Mesenchymal stem cell (in vitro differentiated cells and primary cell): ENCODE data around the gene PA2G4.

Experiments used
- DNase-seq: peaks from one replicate; pipeline ENCODE4 v3.0.0-alpha.2; 2013
- H2AFZ ChIP-seq: one replicate; pipeline ENCODE4 v1.6.1; 2013; ENCODE audit warnings: low read depth, mild to moderate bottlenecking, control low read depth, inconsistent platforms, low read length, moderate library complexity
- H2AK5ac ChIP-seq: 2 replicates; pipeline ENCODE4 v1.6.1; 2013; ENCODE audit warnings: low read length, moderate library complexity, mild to moderate bottlenecking, inconsistent platforms; ENCODE audit not compliant: severe bottlenecking
- H2BK120ac ChIP-seq: one replicate; pipeline ENCODE4 v1.6.1; 2013; ENCODE audit warnings: low read depth, mild to moderate bottlenecking, inconsistent platforms, low read length, moderate library complexity
- H2BK12ac ChIP-seq, 2 experiments: one replicate each; pipeline ENCODE4 v1.6.1; 2013; ENCODE audit warnings: inconsistent platforms in 2 of 2, low read length in 2 of 2, mild to moderate bottlenecking in 2 of 2, moderate library complexity in 2 of 2, control low read depth in 1 of 2
- H2BK15ac ChIP-seq: one replicate; pipeline ENCODE4 v1.6.1; 2013; ENCODE audit warnings: mild to moderate bottlenecking, low read depth, inconsistent platforms; ENCODE audit not compliant: poor library complexity, severe bottlenecking
- H2BK5ac ChIP-seq: 2 replicates; pipeline ENCODE4 v1.6.1; 2013; ENCODE audit warnings: low read depth, mild to moderate bottlenecking, low read length, control low read depth, inconsistent platforms; ENCODE audit not compliant: poor library complexity, severe bottlenecking
- H3K14ac ChIP-seq, 2 experiments: one replicate each; pipeline ENCODE4 v1.6.1; 2013; ENCODE audit warnings: inconsistent platforms in 2 of 2, low read length in 2 of 2, control low read depth in 1 of 2, mild to moderate bottlenecking in 1 of 2, moderate library complexity in 1 of 2
- H3K18ac ChIP-seq, 2 experiments: one replicate each; pipeline ENCODE4 v1.6.1; 2013; ENCODE audit warnings: inconsistent platforms in 2 of 2, low read length in 2 of 2, control low read depth in 1 of 2, low read depth in 1 of 2, mild to moderate bottlenecking in 1 of 2
- H3K23ac ChIP-seq, 2 experiments: one replicate each; pipeline ENCODE4 v1.6.1; 2013; ENCODE audit warnings: inconsistent platforms in 2 of 2, low read length in 2 of 2, mild to moderate bottlenecking in 2 of 2, moderate library complexity in 2 of 2, control low read depth in 1 of 2
- H3K27ac ChIP-seq: 2 replicates; pipeline ENCODE4 v1.5.1; 2013; ENCODE audit warnings: mild to moderate bottlenecking, moderate library complexity, low read length, control low read depth, inconsistent platforms; ENCODE audit not compliant: poor library complexity, severe bottlenecking
- H3K27me3 ChIP-seq, 2 experiments: 2 replicates each; pipeline versions ENCODE4 v1.6.1 to v1.7.0; 2013; ENCODE audit warnings: low read length in 2 of 2, mild to moderate bottlenecking in 2 of 2, moderate library complexity in 2 of 2, control low read depth in 1 of 2, inconsistent platforms in 1 of 2; ENCODE audit not compliant: control insufficient read depth in 1 of 2, insufficient read depth in 1 of 2
- H3K36me3 ChIP-seq, 2 experiments: 2 replicates each; pipeline versions ENCODE4 v1.6.1 to v1.7.0; 2013; ENCODE audit warnings: low read length in 2 of 2, control low read depth in 1 of 2, inconsistent platforms in 1 of 2, low read depth in 1 of 2, mild to moderate bottlenecking in 1 of 2; ENCODE audit not compliant: insufficient read depth in 2 of 2, control insufficient read depth in 1 of 2
- H3K4ac ChIP-seq, 2 experiments: one replicate each; pipeline ENCODE4 v1.6.1; 2013; ENCODE audit warnings: inconsistent platforms in 2 of 2, low read length in 2 of 2, mild to moderate bottlenecking in 2 of 2, moderate library complexity in 2 of 2, control low read depth in 1 of 2, low read depth in 1 of 2
- H3K4me1 ChIP-seq: 2 replicates; pipeline ENCODE4 v1.6.1; 2013; ENCODE audit warnings: low read depth, low read length, control low read depth; ENCODE audit not compliant: control insufficient read depth, insufficient read depth
- H3K4me2 ChIP-seq: 2 replicates; pipeline ENCODE4 v1.6.1; 2013; ENCODE audit warnings: low read length, mild to moderate bottlenecking, inconsistent platforms; ENCODE audit not compliant: poor library complexity, severe bottlenecking
- H3K4me3 ChIP-seq, 2 experiments: 2 replicates each; pipeline versions ENCODE4 v1.5.1 to v1.7.0; 2013; ENCODE audit warnings: low read length in 2 of 2, mild to moderate bottlenecking in 2 of 2, control low read depth in 1 of 2, low read depth in 1 of 2; ENCODE audit not compliant: insufficient read depth in 1 of 2
- H3K79me1 ChIP-seq: replicated peaks from 2 replicates; pipeline ENCODE4 v1.6.1; 2013; ENCODE audit warnings: mild to moderate bottlenecking, control low read depth, low read length, inconsistent platforms; ENCODE audit not compliant: poor library complexity, severe bottlenecking
- H3K9ac ChIP-seq: 2 replicates; pipeline ENCODE4 v1.7.0; 2013; ENCODE audit warnings: mild to moderate bottlenecking, low read length, moderate library complexity
- H3K9me3 ChIP-seq: 2 replicates; pipeline ENCODE4 v1.7.0; 2013; ENCODE audit warnings: mild to moderate bottlenecking, low read length; ENCODE audit not compliant: control insufficient read depth
- H4K8ac ChIP-seq: one replicate; pipeline ENCODE4 v1.6.1; 2013; ENCODE audit warnings: inconsistent platforms, mild to moderate bottlenecking, low read length, moderate library complexity
- H4K91ac ChIP-seq: one replicate; pipeline ENCODE4 v1.6.1; 2013; ENCODE audit warnings: mild to moderate bottlenecking, low read length, inconsistent platforms
- WGBS: methylation state at CpG from one replicate; pipeline ENCODE4 v1.1.7; 2013; ENCODE audit warnings: mixed read lengths; 5-methylcytosine and 5-hydroxymethylcytosine counted together

Gene PA2G4

DNA sequence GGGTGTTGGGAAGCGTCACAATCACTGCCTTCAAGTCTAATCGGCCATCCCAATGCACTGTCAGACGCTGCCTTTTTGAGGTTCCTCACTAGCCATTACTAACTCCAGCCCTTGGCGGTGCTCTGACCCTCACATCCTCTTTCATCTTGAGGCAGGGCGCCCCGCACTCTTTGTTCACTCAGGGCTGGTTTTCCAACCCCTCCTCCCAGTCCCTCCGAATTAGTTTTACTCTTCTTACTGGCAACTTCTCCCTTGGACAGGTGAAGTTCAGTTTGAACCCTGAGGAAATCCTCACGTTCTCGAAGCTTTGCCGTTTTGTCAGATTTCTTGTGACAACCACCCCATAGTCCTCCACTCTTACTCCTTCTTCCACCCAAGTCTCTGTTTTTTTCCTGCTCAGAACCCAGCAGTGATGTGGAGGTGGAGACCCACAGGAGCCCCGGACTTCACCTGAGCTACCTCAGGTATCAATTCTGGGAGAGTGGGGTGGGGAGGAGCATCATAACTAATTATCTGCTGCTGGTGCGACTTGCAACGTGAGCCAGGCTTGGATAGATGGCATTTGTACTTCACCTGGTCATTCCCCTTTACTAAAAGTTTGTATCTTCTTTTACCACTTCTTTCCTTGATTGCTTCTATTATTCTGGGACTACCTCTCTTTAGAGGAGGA is 14.5 kb downstream of the PA2G4 start:
- H2BK120ac ChIP-seq = no peak overlapping the region
- H2AFZ ChIP-seq = peak overlapping the region; percentile 76
- H3K23ac ChIP-seq = peak overlapping the region in 1 of 2 experiments; percentile 10
- 21% methylated on average over 13 of the region's 13 CpGs for WGBS
- H2AK5ac ChIP-seq = peak overlapping the region; percentile 57
- H3K36me3 ChIP-seq = peaks cover 24 to 45% of the 10 kb centered on the region in 2 experiments
- H3K27ac ChIP-seq = peak overlapping the region; percentile 63
- peak overlapping the region; percentile 79 to 92 for H3K18ac ChIP-seq
- no peak for DNase-seq
- H2BK12ac ChIP-seq = peak overlapping the region; percentile 75 to 84
- H3K4me2 ChIP-seq = peak overlapping the region; percentile 74
- no peaks in the 10 kb centered on the region for H3K9me3 ChIP-seq
- H2BK15ac ChIP-seq = peak overlapping the region; percentile 73
- H3K4ac ChIP-seq = peak overlapping the region; percentile 51 to 75
- peaks cover 34% of the 10 kb centered on the region for H3K79me1 ChIP-seq
- H3K4me3 ChIP-seq = peak overlapping the region; percentile 77 to 86
- H3K9ac ChIP-seq = peak overlapping the region; percentile 99
- H4K8ac ChIP-seq = peak overlapping the region; percentile 50
- peak overlapping the region; percentile 64 for H4K91ac ChIP-seq
- peak overlapping the region; percentile 24 for H2BK5ac ChIP-seq
- peak overlapping the region in 1 of 2 experiments; percentile 44 for H3K14ac ChIP-seq
- H3K4me1 ChIP-seq = peaks cover 12% of the 10 kb centered on the region
- no peaks in the 10 kb centered on the region for H3K27me3 ChIP-seq

DNA sequence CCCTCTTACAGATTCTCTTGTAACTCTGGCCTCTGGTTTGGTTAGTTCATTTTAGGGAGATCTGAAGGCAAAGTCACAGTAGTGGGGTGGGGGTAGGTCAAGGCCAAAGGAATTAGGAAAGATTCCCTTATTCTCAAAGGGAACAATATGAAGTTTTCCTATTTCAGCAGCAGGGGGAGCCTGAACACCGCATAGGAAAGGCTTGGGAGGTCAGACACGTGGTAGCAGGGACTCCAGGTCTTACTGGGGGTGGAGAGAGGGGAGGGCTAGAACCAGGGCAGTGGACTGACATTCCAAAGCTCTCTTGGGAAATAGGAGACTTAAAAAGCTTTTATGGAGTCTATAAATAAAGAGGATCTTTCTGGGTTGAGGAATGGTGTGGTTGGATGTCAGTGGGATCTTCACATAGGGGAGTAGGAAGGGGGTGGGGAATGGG is 15.0 kb downstream of the PA2G4 start:
- Histone ChIP-seq H3K27ac (peak overlapping the region; percentile 63), H3K36me3 (peaks cover 24 to 45% of the 10 kb centered on the region in 2 experiments), H3K79me1 (peaks cover 34% of the 10 kb centered on the region), H2BK15ac (no peak overlapping the region), H3K27me3 (no peaks in the 10 kb centered on the region), H3K4me3 (peak overlapping the region in 1 of 2 experiments; percentile 86), H2BK120ac (no peak overlapping the region), H2BK5ac (no peak overlapping the region), H3K4ac (no peak overlapping the region), H4K91ac (no peak overlapping the region), H2AK5ac (no peak overlapping the region), H3K9me3 (no peaks in the 10 kb centered on the region), H3K4me1 (peaks cover 12% of the 10 kb centered on the region), H2AFZ (no peak overlapping the region), H3K18ac (no peak overlapping the region), H2BK12ac (no peak overlapping the region), H3K4me2 (peak overlapping the region; percentile 37), H3K9ac (peak overlapping the region; percentile 99), H3K14ac (no peak overlapping the region), H3K23ac (no peak overlapping the region), H4K8ac (no peak overlapping the region)
- 0% methylated on average over 2 of the region's 2 CpGs for WGBS
- peak; percentile 97 for DNase-seq

DNA sequence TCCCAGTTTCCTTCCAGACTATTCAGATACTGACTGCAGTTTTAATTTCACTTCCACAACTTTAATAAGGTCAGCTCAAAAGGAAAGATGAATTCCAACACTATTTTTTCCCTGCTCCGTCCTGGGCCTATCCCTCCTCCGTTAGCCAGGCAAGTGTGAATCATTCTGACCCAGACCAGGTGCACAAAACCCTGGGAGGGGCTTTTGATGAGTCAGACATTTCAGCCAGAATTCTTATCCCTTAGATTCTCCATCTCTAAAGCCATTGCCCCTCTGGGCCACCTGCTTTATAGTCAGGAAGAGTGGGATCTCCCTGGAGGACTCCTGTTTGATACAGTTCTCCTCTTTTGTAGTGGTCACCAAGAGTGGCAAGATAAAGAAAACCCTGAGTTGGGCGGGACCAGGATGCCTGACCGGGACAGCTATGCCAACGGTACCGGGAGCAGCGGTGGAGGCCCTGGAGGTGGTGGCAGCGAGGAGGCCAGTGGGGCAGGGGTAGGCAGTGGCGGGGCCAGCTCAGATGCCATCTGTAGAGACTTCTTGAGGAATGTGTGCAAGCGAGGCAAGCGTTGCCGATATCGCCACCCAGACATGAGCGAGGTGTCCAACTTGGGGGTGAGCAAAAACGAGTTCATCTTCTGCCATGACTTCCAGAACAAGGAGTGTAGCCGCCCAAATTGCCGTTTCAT is 15.9 kb downstream of the PA2G4 start:
- Histone ChIP-seq H4K91ac (no peak overlapping the region), H3K9me3 (no peaks in the 10 kb centered on the region), H3K27me3 (no peaks in the 10 kb centered on the region), H3K4me1 (peaks cover 12% of the 10 kb centered on the region), H2AFZ (no peak overlapping the region), H2BK15ac (no peak overlapping the region), H3K4me3 (no peak overlapping the region), H3K36me3 (peaks cover 24 to 45% of the 10 kb centered on the region in 2 experiments), H2BK5ac (no peak overlapping the region), H3K18ac (no peak overlapping the region), H2BK12ac (peak overlapping the region in 1 of 2 experiments; percentile 56), H2AK5ac (peak overlapping the region; percentile 82), H3K27ac (peak overlapping the region; percentile 46), H4K8ac (no peak overlapping the region), H3K14ac (no peak overlapping the region), H3K79me1 (peaks cover 34% of the 10 kb centered on the region), H3K23ac (no peak overlapping the region), H3K4me2 (no peak overlapping the region), H3K4ac (no peak overlapping the region), H2BK120ac (no peak overlapping the region), H3K9ac (peak overlapping the region; percentile 99)
- 91% methylated on average over 17 of the region's 17 CpGs for WGBS
- DNase-seq = no peak

DNA sequence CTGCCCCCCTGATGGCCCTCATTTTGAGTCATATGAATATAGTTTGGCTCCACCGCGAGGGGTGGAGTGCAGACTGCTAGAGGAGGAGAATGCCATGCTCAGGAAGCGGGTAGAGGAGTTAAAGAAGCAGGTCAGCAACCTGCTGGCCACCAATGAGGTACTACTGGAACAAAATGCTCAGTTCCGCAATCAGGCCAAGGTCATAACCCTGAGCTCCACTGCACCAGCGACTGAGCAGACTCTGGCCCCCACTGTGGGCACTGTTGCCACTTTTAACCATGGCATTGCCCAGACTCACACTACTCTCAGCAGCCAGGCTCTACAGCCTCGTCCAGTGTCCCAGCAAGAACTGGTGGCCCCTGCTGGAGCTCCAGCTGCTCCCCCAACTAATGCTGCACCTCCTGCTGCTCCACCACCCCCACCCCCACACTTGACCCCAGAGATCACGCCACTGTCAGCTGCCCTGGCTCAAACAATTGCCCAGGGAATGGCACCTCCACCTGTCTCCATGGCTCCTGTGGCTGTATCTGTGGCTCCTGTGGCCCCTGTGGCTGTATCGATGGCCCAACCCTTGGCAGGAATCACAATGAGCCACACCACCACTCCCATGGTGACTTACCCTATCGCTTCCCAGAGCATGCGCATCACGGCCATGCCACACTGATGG is 17.0 kb downstream of the PA2G4 start:
- H2AK5ac ChIP-seq = no peak overlapping the region
- H3K27ac ChIP-seq = no peak overlapping the region
- H2BK120ac ChIP-seq = no peak overlapping the region
- no peak overlapping the region for H3K4me2 ChIP-seq
- H2BK12ac ChIP-seq = no peak overlapping the region
- WGBS = 97% methylated on average over 11 of the region's 11 CpGs
- H2BK5ac ChIP-seq = no peak overlapping the region
- H3K23ac ChIP-seq = no peak overlapping the region
- DNase-seq = no peak
- no peaks in the 10 kb centered on the region for H3K27me3 ChIP-seq
- H3K9me3 ChIP-seq = no peaks in the 10 kb centered on the region
- no peak overlapping the region for H2BK15ac ChIP-seq
- H3K9ac ChIP-seq = peak overlapping the region; percentile 37
- H3K14ac ChIP-seq = no peak overlapping the region
- peak overlapping the region; percentile 81 for H4K91ac ChIP-seq
- no peak overlapping the region for H2AFZ ChIP-seq
- H3K18ac ChIP-seq = no peak overlapping the region
- H3K79me1 ChIP-seq = peaks cover 34% of the 10 kb centered on the region
- no peak overlapping the region for H3K4ac ChIP-seq
- no peak overlapping the region for H3K4me3 ChIP-seq
- H3K4me1 ChIP-seq = peaks cover 12% of the 10 kb centered on the region
- no peak overlapping the region for H4K8ac ChIP-seq
- H3K36me3 ChIP-seq = peaks cover 24 to 45% of the 10 kb centered on the region in 2 experiments
